GM23338 (cell line): Measurements from ENCODE around the gene FOXJ3. TPM values are rescaled to one million over a fixed set of nuclear protein-coding genes. Genes with fewer than 3 reads are reported as not detected.

Experiments used
- CREB1 ChIP-seq: fragments of 250-450 bp; sonication (Bioruptor Pico); IDR thresholded peaks from 2 replicates; pipeline ENCODE4 v1.5.0; 2020; ENCODE audit warnings: low read depth, mild to moderate bottlenecking, moderate library complexity
- REST ChIP-seq: IDR thresholded peaks from one replicate; pipeline ENCODE4 v1.6.1; 2018; ENCODE audit warnings: antibody characterized with exemption; ENCODE audit not compliant: unreplicated experiment
- ZNF114 ChIP-seq: fragments of 250-450 bp; sonication (Bioruptor Pico); IDR thresholded peaks from 2 replicates; pipeline ENCODE4 v1.5.0; 2020; ENCODE audit warnings: mild to moderate bottlenecking, moderate library complexity
- ZNF331 ChIP-seq: fragments of 250-450 bp; sonication (Bioruptor Pico); IDR thresholded peaks from 2 replicates; pipeline ENCODE4 v1.5.0; 2020; ENCODE audit warnings: low read depth, mild to moderate bottlenecking, moderate library complexity
- ZNF462 ChIP-seq: fragments of 250-450 bp; sonication (Bioruptor Pico); IDR thresholded peaks from 2 replicates; pipeline ENCODE4 v1.5.0; 2020; ENCODE audit warnings: mild to moderate bottlenecking, moderate library complexity
- polyA plus RNA-seq: library from polyadenylated mRNA; unstranded; fragments of >200 nt; fragmentation: Nextera tagmentation; extraction: Ambion mirVana; gene quantifications from 2 replicates; pipeline ENCODE4 v1.2.1, GENCODE V29; 2016
- total RNA-seq: library from RNA; depleted of rRNA; stranded (reverse); fragments of >200 nt; shearing (Covaris generic); gene quantifications from 2 replicates; pipeline ENCODE4 v1.2.3, GENCODE V29; 2014

Gene FOXJ3
- total and polyA plus RNA-seq, 2 experiments from 2014 or later = 36.6 to 53.3 TPM

- no peak for TF ChIP-seq ZNF462 (CRISPR knock-in tag)
- no peak for TF ChIP-seq REST
- TF ChIP-seq ZNF114 (CRISPR knock-in tag) = no peak
- TF ChIP-seq ZNF331 (CRISPR knock-in tag) = no peak
- no peak for TF ChIP-seq CREB1
Measured at GRCh38 chr1:42313970-42314369, 21.1 kb downstream of the FOXJ3 start (continued).
